Activated CD4-positive, alpha-beta T cell treated with anti-CD3 and anti-CD28 coated beads for 4 hours (primary cell): Measurements from ENCODE around the gene SIT1.

Source experiments
- DNase-seq, 2 donors: peaks; one replicate each; pipeline ENCODE4 v3.0.0-alpha.2; 2020

The SIT1 gene

GRCh38 chr9:35603986-35604577 lies 46.6 kb downstream of the SIT1 start:
- peak; percentile 98 to 99 for DNase-seq

- no peak for DNase-seq
These were observed 47.2 kb downstream of the SIT1 start for GRCh38 chr9:35603506-35603985.

GRCh38 chr9:35599763-35600604 lies 50.7 kb downstream of the SIT1 start:
- DNase-seq: no peak
